Measurements from ENCODE around the gene ITPKA.

Gene ITPKA

GRCh38 chr15:41512512-41512939 lies 18.9 kb downstream of the ITPKA start:
- Histone ChIP-seq H3K27me3 (ENCODE audit: control insufficient read depth, insufficient read depth, low read length) (peaks cover 67% of the 10 kb centered on the region), H3K9me3 (ENCODE audit: control insufficient read depth, insufficient read depth, low read depth, low read length) (no peaks in the 10 kb centered on the region), H3K36me3 (ENCODE audit: control insufficient read depth, insufficient read depth, low read length) (peaks cover 8% of the 10 kb centered on the region), H3K9ac (ENCODE audit: low read length) (no peak overlapping the region), H3K27ac (ENCODE audit: low read depth, low read length) (no peak overlapping the region), H3K4me1 (ENCODE audit: control insufficient read depth, insufficient read depth, low read length) (peaks cover 19% of the 10 kb centered on the region), H3K4me3 (ENCODE audit: low read depth, low read length) (peak overlapping the region; percentile 59)

- peaks cover 62% of the 10 kb centered on the region for H3K27me3 ChIP-seq (ENCODE audit: control insufficient read depth, insufficient read depth, low read length)
- H3K36me3 ChIP-seq (ENCODE audit: control insufficient read depth, insufficient read depth, low read length) = peaks cover 13% of the 10 kb centered on the region
- H3K4me1 ChIP-seq (ENCODE audit: control insufficient read depth, insufficient read depth, low read length) = peaks cover 19% of the 10 kb centered on the region
- H3K9me3 ChIP-seq (ENCODE audit: control insufficient read depth, insufficient read depth, low read depth, low read length) = no peaks in the 10 kb centered on the region
- peak overlapping the region; percentile 59 for H3K4me3 ChIP-seq (ENCODE audit: low read depth, low read length)
- H3K9ac ChIP-seq (ENCODE audit: low read length) = no peak overlapping the region
- H3K27ac ChIP-seq (ENCODE audit: low read depth, low read length) = no peak overlapping the region
These were observed 19.3 kb downstream of the ITPKA start for GRCh38 chr15:41512940-41513505.

- H3K4me1 ChIP-seq (ENCODE audit: control insufficient read depth, insufficient read depth, low read length) = peaks cover 19% of the 10 kb centered on the region
- H3K27ac ChIP-seq (ENCODE audit: low read depth, low read length) = no peak within 1 kb of the TSS
- peaks cover 17% of the 10 kb centered on the region for H3K36me3 ChIP-seq (ENCODE audit: control insufficient read depth, insufficient read depth, low read length)
- H3K4me3 ChIP-seq (ENCODE audit: low read depth, low read length) = peak within 1 kb of the TSS; percentile 59
- H3K9ac ChIP-seq (ENCODE audit: low read length) = no peak within 1 kb of the TSS
- H3K27me3 ChIP-seq (ENCODE audit: control insufficient read depth, insufficient read depth, low read length) = peaks cover 58% of the 10 kb centered on the region
- no peaks in the 10 kb centered on the region for H3K9me3 ChIP-seq (ENCODE audit: control insufficient read depth, insufficient read depth, low read depth, low read length)
These were observed 20.0 kb downstream of the ITPKA start, which contains the start of gene LTK for GRCh38 chr15:41513506-41514227. Gene LTK (minus strand): TSS chr15:41513827. CDS start chr15:41513709, 118 bp downstream.

GRCh38 chr15:41517895-41518449 lies 24.3 kb downstream of the ITPKA start:
- Histone ChIP-seq H3K4me1 (ENCODE audit: control insufficient read depth, insufficient read depth, low read length) (peaks cover 9% of the 10 kb centered on the region; the same call in 1 of the 2 replicates), H3K9me3 (ENCODE audit: control insufficient read depth, insufficient read depth, low read depth, low read length) (no peaks in the 10 kb centered on the region), H3K36me3 (ENCODE audit: control insufficient read depth, insufficient read depth, low read length) (peaks cover 45% of the 10 kb centered on the region), H3K4me3 (ENCODE audit: low read depth, low read length) (no peak overlapping the region), H3K27ac (ENCODE audit: low read depth, low read length) (no peak overlapping the region), H3K27me3 (ENCODE audit: control insufficient read depth, insufficient read depth, low read length) (peaks cover 15% of the 10 kb centered on the region), H3K9ac (ENCODE audit: low read length) (no peak overlapping the region)

- Histone ChIP-seq H3K9ac (ENCODE audit: low read length) (no peak overlapping the region), H3K27ac (ENCODE audit: low read depth, low read length) (no peak overlapping the region), H3K9me3 (ENCODE audit: control insufficient read depth, insufficient read depth, low read depth, low read length) (no peaks in the 10 kb centered on the region), H3K4me3 (ENCODE audit: low read depth, low read length) (no peak overlapping the region), H3K4me1 (ENCODE audit: control insufficient read depth, insufficient read depth, low read length) (no peaks in the 10 kb centered on the region), H3K36me3 (ENCODE audit: control insufficient read depth, insufficient read depth, low read length) (peaks cover 65% of the 10 kb centered on the region), H3K27me3 (ENCODE audit: control insufficient read depth, insufficient read depth, low read length) (no peaks in the 10 kb centered on the region)
These were observed 27.0 kb downstream of the ITPKA start for GRCh38 chr15:41520636-41521035.

- H3K4me1 ChIP-seq (ENCODE audit: control insufficient read depth, insufficient read depth, low read length) = no peaks in the 10 kb centered on the region
- H3K9me3 ChIP-seq (ENCODE audit: control insufficient read depth, insufficient read depth, low read depth, low read length) = no peaks in the 10 kb centered on the region
- H3K4me3 ChIP-seq (ENCODE audit: low read depth, low read length) = no peak overlapping the region
- H3K36me3 ChIP-seq (ENCODE audit: control insufficient read depth, insufficient read depth, low read length) = peaks cover 73% of the 10 kb centered on the region
- no peak overlapping the region for H3K9ac ChIP-seq (ENCODE audit: low read length)
- H3K27ac ChIP-seq (ENCODE audit: low read depth, low read length) = no peak overlapping the region
- H3K27me3 ChIP-seq (ENCODE audit: control insufficient read depth, insufficient read depth, low read length) = no peaks in the 10 kb centered on the region
These were observed 27.9 kb downstream of the ITPKA start for GRCh38 chr15:41521614-41522013.

GRCh38 chr15:41523097-41523496 lies 29.4 kb downstream of the ITPKA start:
- no peaks in the 10 kb centered on the region for H3K4me1 ChIP-seq (ENCODE audit: control insufficient read depth, insufficient read depth, low read length)
- no peak overlapping the region for H3K27ac ChIP-seq (ENCODE audit: low read depth, low read length)
- H3K36me3 ChIP-seq (ENCODE audit: control insufficient read depth, insufficient read depth, low read length) = peaks cover 74% of the 10 kb centered on the region
- H3K9me3 ChIP-seq (ENCODE audit: control insufficient read depth, insufficient read depth, low read depth, low read length) = no peaks in the 10 kb centered on the region
- H3K9ac ChIP-seq (ENCODE audit: low read length) = no peak overlapping the region
- H3K27me3 ChIP-seq (ENCODE audit: control insufficient read depth, insufficient read depth, low read length) = no peaks in the 10 kb centered on the region
- H3K4me3 ChIP-seq (ENCODE audit: low read depth, low read length) = no peak overlapping the region

- Histone ChIP-seq H3K4me1 (ENCODE audit: control insufficient read depth, insufficient read depth, low read length) (no peaks in the 10 kb centered on the region), H3K27me3 (ENCODE audit: control insufficient read depth, insufficient read depth, low read length) (no peaks in the 10 kb centered on the region), H3K27ac (ENCODE audit: low read depth, low read length) (no peak overlapping the region), H3K9ac (ENCODE audit: low read length) (no peak overlapping the region), H3K9me3 (ENCODE audit: control insufficient read depth, insufficient read depth, low read depth, low read length) (no peaks in the 10 kb centered on the region), H3K36me3 (ENCODE audit: control insufficient read depth, insufficient read depth, low read length) (peaks cover 85% of the 10 kb centered on the region), H3K4me3 (ENCODE audit: low read depth, low read length) (no peak overlapping the region)
These were observed 36.8 kb downstream of the ITPKA start for GRCh38 chr15:41530363-41530956.

- Histone ChIP-seq H3K36me3 (ENCODE audit: control insufficient read depth, insufficient read depth, low read length) (peaks cover 57% of the 10 kb centered on the region), H3K9ac (ENCODE audit: low read length) (no peak overlapping the region), H3K9me3 (ENCODE audit: control insufficient read depth, insufficient read depth, low read depth, low read length) (no peaks in the 10 kb centered on the region), H3K27me3 (ENCODE audit: control insufficient read depth, insufficient read depth, low read length) (no peaks in the 10 kb centered on the region), H3K4me1 (ENCODE audit: control insufficient read depth, insufficient read depth, low read length) (no peaks in the 10 kb centered on the region), H3K4me3 (ENCODE audit: low read depth, low read length) (no peak overlapping the region), H3K27ac (ENCODE audit: low read depth, low read length) (no peak overlapping the region)
These were observed 41.9 kb downstream of the ITPKA start for GRCh38 chr15:41535544-41535943.

- H3K9ac ChIP-seq (ENCODE audit: low read length) = no peak overlapping the region
These were observed 43.2 kb downstream of the ITPKA start for GRCh38 chr15:41536866-41537265.

GRCh38 chr15:41543521-41543870 lies 49.8 kb downstream of the ITPKA start:
- Histone ChIP-seq H3K27me3 (ENCODE audit: control insufficient read depth, insufficient read depth, low read length) (no peaks in the 10 kb centered on the region), H3K27ac (ENCODE audit: low read depth, low read length) (peak overlapping the region; percentile 30; the same call in 1 of the 2 replicates), H3K4me3 (ENCODE audit: low read depth, low read length) (peak overlapping the region; percentile 94), H3K9me3 (ENCODE audit: control insufficient read depth, insufficient read depth, low read depth, low read length) (no peaks in the 10 kb centered on the region), H3K4me1 (ENCODE audit: control insufficient read depth, insufficient read depth, low read length) (no peaks in the 10 kb centered on the region), H3K36me3 (ENCODE audit: control insufficient read depth, insufficient read depth, low read length) (no peaks in the 10 kb centered on the region), H3K9ac (ENCODE audit: low read length) (peak overlapping the region; percentile 81)

More at GRCh38 chr15:41536866-41537265, 43.2 kb downstream of the ITPKA start:
- Histone ChIP-seq H3K36me3 (ENCODE audit: control insufficient read depth, insufficient read depth, low read length) (peaks cover 48% of the 10 kb centered on the region), H3K4me3 (ENCODE audit: low read depth, low read length) (no peak overlapping the region), H3K27me3 (ENCODE audit: control insufficient read depth, insufficient read depth, low read length) (no peaks in the 10 kb centered on the region), H3K9me3 (ENCODE audit: control insufficient read depth, insufficient read depth, low read depth, low read length) (no peaks in the 10 kb centered on the region), H3K27ac (ENCODE audit: low read depth, low read length) (no peak overlapping the region), H3K4me1 (ENCODE audit: control insufficient read depth, insufficient read depth, low read length) (no peaks in the 10 kb centered on the region)

All from HUES6 (cell line).